ENCODE results near the gene POLL. TPM values are rescaled to one million over a fixed set of nuclear protein-coding genes. Genes with fewer than 3 reads are reported as not detected.

Gene POLL
- total and polyA plus RNA-seq, 2 experiments from 2014 or later: 17.3 to 24.3 TPM

DNA sequence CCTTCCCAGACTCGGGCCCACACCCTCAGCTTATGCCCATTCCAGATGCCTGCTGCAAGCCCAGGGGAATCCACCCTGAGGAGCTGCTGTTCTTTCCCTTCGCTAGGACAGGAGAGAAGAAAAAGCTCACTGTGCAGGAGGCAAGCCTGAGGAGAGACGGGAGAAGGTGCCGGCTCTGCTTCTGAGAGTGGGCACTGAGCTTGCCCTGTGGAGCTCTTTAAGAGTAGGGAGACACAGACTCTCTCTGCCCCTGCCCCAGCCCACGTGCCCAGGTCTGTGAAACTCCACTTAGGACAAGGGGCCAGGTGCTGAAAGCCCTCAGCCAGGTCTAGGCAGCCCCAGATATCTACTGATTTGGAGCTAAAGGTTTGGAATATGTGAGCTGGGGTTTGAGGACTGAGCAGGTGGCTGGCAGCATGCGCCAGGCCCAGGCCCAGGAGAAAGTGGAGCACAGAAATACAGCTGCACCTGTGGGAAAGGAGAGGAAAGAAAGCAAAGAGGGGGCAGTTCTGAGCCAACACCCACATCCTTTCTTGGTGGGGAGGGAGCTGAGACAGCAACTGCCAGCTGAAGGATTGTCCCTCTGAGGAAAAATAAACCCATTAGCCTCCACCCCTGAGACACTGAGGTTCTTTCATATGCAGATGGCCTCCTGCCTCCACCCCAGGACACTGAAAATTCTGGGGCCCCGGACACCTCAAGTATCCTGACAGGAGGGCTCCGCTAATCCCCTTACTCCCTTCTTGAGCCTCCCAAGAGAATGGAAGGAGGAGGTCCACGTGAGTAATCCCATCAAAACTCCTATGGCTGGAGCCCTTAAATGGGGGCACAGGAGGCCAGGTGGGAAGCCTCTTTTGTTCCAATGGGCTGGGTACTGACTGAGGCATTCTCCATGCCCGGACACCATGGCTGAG is 7.3 kb downstream of the POLL start:
- Histone ChIP-seq H2AFZ (no peak overlapping the region), H3K4me1 (ENCODE audit: insufficient read depth) (peaks cover 13% of the 10 kb centered on the region), H3K9me2 (ENCODE audit: insufficient read depth) (no peaks in the 10 kb centered on the region), H3K79me2 (replicated peaks; ENCODE audit: insufficient read depth) (no peaks in the 10 kb centered on the region), H4K20me1 (replicated peaks; ENCODE audit: insufficient read depth) (no peaks in the 10 kb centered on the region; the same call in 1 of the 2 replicates), H3K36me3 (ENCODE audit: insufficient read depth) (no peaks in the 10 kb centered on the region; the same call in none of the 2 replicates), H3K27me3 (ENCODE audit: insufficient read depth) (no peaks in the 10 kb centered on the region), H3F3A (replicated peaks; ENCODE audit: low read depth) (no peaks in the 10 kb centered on the region), H3K4me2 (peak overlapping the region; percentile 62), H3K4me3 (no peak overlapping the region), H3K27ac (ENCODE audit: low read depth) (no peak overlapping the region)
- Mint-ChIP-seq H3K27me3 (ENCODE audit: insufficient read depth, low read depth, poor library complexity) (peaks cover 9% of the 10 kb centered on the region), H3K27ac (no peak overlapping the region; the same call in 1 of the 2 replicates), H3K36me3 (ENCODE audit: low read depth) (peaks cover 49% of the 10 kb centered on the region), H3K9me3 (peaks cover 10% of the 10 kb centered on the region), H3K4me1 (peaks cover 22% of the 10 kb centered on the region), H3K4me3 (no peak overlapping the region)
- ATAC-seq (peak; percentile 77), DNase-seq (ENCODE audit: low spot score) (no peak)
- TF ChIP-seq EZH2 (IDR thresholded peaks at IDR 0.05; ENCODE audit: low read depth, unreplicated experiment) (no peak), ZNF331 (CRISPR knock-in tag; IDR thresholded peaks at IDR 0.05; ENCODE audit: low read depth) (no peak), CREB1 (CRISPR knock-in tag; IDR thresholded peaks at IDR 0.05; ENCODE audit: low read depth) (no peak), POLR2AphosphoS5 (IDR thresholded peaks at IDR 0.05; ENCODE audit: low read depth) (no peak), NANOG (IDR thresholded peaks at IDR 0.05; ENCODE audit: borderline replicate concordance) (no peak), STAT1 (IDR thresholded peaks at IDR 0.05; ENCODE audit: unreplicated experiment) (no peak), EZH2phosphoT487 (IDR thresholded peaks at IDR 0.05; ENCODE audit: unreplicated experiment) (no peak), JUNB (IDR thresholded peaks at IDR 0.05; ENCODE audit: unreplicated experiment) (no peak), ZNF114 (CRISPR knock-in tag; IDR thresholded peaks at IDR 0.05) (no peak)
- TF ChIP-seq, protein P1, sequence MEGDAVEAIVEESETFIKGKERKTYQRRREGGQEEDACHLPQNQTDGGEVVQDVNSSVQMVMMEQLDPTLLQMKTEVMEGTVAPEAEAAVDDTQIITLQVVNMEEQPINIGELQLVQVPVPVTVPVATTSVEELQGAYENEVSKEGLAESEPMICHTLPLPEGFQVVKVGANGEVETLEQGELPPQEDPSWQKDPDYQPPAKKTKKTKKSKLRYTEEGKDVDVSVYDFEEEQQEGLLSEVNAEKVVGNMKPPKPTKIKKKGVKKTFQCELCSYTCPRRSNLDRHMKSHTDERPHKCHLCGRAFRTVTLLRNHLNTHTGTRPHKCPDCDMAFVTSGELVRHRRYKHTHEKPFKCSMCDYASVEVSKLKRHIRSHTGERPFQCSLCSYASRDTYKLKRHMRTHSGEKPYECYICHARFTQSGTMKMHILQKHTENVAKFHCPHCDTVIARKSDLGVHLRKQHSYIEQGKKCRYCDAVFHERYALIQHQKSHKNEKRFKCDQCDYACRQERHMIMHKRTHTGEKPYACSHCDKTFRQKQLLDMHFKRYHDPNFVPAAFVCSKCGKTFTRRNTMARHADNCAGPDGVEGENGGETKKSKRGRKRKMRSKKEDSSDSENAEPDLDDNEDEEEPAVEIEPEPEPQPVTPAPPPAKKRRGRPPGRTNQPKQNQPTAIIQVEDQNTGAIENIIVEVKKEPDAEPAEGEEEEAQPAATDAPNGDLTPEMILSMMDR (conservative IDR thresholded peaks at IDR 0.05; ENCODE audit: low read depth in 2 of 2): no peak
- TF ChIP-seq, protein P2, sequence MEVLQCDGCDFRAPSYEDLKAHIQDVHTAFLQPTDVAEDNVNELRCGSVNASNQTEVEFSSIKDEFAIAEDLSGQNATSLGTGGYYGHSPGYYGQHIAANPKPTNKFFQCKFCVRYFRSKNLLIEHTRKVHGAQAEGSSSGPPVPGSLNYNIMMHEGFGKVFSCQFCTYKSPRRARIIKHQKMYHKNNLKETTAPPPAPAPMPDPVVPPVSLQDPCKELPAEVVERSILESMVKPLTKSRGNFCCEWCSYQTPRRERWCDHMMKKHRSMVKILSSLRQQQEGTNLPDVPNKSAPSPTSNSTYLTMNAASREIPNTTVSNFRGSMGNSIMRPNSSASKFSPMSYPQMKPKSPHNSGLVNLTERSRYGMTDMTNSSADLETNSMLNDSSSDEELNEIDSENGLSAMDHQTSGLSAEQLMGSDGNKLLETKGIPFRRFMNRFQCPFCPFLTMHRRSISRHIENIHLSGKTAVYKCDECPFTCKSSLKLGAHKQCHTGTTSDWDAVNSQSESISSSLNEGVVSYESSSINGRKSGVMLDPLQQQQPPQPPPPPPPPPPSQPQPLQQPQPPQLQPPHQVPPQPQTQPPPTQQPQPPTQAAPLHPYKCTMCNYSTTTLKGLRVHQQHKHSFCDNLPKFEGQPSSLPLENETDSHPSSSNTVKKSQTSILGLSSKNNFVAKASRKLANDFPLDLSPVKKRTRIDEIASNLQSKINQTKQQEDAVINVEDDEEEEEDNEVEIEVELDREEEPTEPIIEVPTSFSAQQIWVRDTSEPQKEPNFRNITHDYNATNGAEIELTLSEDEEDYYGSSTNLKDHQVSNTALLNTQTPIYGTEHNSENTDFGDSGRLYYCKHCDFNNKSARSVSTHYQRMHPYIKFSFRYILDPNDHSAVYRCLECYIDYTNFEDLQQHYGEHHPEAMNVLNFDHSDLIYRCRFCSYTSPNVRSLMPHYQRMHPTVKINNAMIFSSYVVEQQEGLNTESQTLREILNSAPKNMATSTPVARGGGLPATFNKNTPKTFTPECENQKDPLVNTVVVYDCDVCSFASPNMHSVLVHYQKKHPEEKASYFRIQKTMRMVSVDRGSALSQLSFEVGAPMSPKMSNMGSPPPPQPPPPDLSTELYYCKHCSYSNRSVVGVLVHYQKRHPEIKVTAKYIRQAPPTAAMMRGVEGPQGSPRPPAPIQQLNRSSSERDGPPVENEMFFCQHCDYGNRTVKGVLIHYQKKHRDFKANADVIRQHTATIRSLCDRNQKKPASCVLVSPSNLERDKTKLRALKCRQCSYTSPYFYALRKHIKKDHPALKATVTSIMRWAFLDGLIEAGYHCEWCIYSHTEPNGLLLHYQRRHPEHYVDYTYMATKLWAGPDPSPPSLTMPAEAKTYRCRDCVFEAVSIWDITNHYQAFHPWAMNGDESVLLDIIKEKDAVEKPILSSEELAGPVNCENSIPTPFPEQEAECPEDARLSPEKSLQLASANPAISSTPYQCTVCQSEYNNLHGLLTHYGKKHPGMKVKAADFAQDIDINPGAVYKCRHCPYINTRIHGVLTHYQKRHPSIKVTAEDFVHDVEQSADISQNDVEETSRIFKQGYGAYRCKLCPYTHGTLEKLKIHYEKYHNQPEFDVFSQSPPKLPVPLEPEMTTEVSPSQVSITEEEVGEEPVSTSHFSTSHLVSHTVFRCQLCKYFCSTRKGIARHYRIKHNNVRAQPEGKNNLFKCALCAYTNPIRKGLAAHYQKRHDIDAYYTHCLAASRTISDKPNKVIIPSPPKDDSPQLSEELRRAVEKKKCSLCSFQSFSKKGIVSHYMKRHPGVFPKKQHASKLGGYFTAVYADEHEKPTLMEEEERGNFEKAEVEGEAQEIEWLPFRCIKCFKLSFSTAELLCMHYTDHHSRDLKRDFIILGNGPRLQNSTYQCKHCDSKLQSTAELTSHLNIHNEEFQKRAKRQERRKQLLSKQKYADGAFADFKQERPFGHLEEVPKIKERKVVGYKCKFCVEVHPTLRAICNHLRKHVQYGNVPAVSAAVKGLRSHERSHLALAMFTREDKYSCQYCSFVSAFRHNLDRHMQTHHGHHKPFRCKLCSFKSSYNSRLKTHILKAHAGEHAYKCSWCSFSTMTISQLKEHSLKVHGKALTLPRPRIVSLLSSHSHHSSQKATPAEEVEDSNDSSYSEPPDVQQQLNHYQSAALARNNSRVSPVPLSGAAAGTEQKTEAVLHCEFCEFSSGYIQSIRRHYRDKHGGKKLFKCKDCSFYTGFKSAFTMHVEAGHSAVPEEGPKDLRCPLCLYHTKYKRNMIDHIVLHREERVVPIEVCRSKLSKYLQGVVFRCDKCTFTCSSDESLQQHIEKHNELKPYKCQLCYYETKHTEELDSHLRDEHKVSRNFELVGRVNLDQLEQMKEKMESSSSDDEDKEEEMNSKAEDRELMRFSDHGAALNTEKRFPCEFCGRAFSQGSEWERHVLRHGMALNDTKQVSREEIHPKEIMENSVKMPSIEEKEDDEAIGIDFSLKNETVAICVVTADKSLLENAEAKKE (CRISPR knock-in tag; IDR thresholded peaks at IDR 0.05): no peak
- TF ChIP-seq, protein P3, sequence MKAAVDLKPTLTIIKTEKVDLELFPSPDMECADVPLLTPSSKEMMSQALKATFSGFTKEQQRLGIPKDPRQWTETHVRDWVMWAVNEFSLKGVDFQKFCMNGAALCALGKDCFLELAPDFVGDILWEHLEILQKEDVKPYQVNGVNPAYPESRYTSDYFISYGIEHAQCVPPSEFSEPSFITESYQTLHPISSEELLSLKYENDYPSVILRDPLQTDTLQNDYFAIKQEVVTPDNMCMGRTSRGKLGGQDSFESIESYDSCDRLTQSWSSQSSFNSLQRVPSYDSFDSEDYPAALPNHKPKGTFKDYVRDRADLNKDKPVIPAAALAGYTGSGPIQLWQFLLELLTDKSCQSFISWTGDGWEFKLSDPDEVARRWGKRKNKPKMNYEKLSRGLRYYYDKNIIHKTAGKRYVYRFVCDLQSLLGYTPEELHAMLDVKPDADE (IDR thresholded peaks at IDR 0.05): no peak
- TF ChIP-seq, protein P4, sequence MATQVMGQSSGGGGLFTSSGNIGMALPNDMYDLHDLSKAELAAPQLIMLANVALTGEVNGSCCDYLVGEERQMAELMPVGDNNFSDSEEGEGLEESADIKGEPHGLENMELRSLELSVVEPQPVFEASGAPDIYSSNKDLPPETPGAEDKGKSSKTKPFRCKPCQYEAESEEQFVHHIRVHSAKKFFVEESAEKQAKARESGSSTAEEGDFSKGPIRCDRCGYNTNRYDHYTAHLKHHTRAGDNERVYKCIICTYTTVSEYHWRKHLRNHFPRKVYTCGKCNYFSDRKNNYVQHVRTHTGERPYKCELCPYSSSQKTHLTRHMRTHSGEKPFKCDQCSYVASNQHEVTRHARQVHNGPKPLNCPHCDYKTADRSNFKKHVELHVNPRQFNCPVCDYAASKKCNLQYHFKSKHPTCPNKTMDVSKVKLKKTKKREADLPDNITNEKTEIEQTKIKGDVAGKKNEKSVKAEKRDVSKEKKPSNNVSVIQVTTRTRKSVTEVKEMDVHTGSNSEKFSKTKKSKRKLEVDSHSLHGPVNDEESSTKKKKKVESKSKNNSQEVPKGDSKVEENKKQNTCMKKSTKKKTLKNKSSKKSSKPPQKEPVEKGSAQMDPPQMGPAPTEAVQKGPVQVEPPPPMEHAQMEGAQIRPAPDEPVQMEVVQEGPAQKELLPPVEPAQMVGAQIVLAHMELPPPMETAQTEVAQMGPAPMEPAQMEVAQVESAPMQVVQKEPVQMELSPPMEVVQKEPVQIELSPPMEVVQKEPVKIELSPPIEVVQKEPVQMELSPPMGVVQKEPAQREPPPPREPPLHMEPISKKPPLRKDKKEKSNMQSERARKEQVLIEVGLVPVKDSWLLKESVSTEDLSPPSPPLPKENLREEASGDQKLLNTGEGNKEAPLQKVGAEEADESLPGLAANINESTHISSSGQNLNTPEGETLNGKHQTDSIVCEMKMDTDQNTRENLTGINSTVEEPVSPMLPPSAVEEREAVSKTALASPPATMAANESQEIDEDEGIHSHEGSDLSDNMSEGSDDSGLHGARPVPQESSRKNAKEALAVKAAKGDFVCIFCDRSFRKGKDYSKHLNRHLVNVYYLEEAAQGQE (IDR thresholded peaks at IDR 0.05; ENCODE audit: unreplicated experiment): no peak

All from GM23338 (cell line).